ENCODE data around the gene DOCK4. TPM values are rescaled to one million over a fixed set of nuclear protein-coding genes. Genes with fewer than 3 reads are reported as not detected.
A peak's percentile ranks its signal among the peaks of the same experiment; 100 is the strongest.

DOCK4 gene
- total RNA-seq, 1 donor from 2014 or later: 51.2 TPM

- DNase-seq (ENCODE audit: low spot score): no peak
- intact Hi-C loops (cut with DNase I): no loop called here
- ATAC-seq: no peak
These were observed 336.9 kb downstream of the DOCK4 start for GRCh38 chr7:111869280-111869679.

DNA sequence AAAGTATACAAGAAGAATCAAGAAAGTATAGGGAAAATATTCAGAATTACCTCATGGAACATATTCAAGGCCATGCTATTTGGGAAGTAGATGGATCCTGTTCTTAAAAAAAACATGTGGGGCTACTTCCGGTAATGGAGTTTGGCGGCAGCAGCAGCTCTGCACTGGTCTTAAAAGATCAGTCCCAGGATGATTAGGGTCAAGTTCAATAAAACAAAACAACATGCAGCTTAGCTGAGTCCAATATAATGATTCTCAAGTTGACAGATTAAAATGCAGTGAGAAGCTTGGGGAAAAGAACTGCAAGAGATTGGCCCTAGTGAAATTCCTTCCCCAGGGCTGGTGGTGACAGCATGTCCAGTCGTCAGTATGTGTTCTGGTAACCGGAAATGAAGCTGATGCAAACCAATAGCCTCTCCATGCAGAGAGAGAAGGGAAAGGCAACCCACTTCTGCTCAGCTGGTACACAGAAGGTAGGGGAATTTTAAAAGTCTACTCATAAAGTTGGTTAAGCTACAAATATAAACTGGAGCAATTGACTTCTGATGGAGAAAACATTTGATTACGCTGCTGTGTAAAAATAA is 338.8 kb downstream of the DOCK4 start:
- ATAC-seq (no peak), DNase-seq (ENCODE audit: low spot score) (no peak)
- intact Hi-C loops (cut with DNase I): no loop called here

GRCh38 chr7:111866787-111867186 is 339.4 kb downstream of the DOCK4 start:
- intact Hi-C loops (cut with DNase I): no loop called here
- ATAC-seq (no peak), DNase-seq (ENCODE audit: low spot score) (no peak)

GRCh38 chr7:111865430-111865829 is 340.8 kb downstream of the DOCK4 start:
- intact Hi-C loops (cut with DNase I): no loop called here

GRCh38 chr7:111864291-111864976 is 341.8 kb downstream of the DOCK4 start:
- intact Hi-C loops (cut with DNase I): no loop called here
- DNase-seq (ENCODE audit: low spot score) (no peak), ATAC-seq (no peak)

More at GRCh38 chr7:111865430-111865829, 340.8 kb downstream of the DOCK4 start:
- DNase-seq (ENCODE audit: low spot score) (no peak), ATAC-seq (no peak)

DNA sequence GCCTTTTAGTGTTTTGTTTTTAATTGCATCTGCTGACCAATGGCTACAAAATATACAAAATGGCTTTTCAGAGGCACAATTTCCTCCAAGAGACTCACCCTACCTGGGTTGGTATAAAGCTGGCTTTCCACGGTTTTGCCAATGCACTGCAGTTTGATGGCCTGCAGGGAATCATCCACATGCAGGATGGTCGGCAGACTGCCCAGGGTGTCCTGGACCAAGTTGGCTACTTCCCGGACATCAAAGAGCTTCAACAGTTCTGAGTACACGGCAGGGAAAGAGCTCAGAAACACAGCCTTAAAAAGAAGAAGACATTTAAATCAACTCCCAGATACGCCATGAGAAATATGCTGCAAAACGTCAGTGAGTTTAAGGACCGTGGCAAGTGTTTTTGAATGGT is 342.9 kb downstream of the DOCK4 start:
- ATAC-seq (no peak), DNase-seq (ENCODE audit: low spot score) (no peak)
- intact Hi-C loops (cut with DNase I): no loop called here

DNA sequence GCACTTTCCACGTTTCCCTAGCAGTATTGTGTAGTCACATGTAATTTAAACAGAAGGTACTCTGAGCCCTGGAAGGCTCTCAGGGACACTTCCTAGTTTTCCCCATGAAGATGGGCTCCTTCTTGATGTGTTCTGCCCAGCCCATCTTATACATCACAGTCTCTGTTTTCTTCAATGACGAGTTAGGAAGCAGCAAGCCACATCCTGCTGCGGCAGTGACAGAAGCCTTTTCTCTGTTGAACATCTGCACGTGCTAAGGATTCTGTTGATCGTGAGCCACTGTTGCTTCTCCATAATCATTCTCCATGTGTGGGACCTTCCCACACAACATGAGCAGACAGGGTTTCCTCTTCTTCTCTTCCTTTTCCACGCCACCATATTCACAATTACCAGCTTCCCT is 346.0 kb downstream of the DOCK4 start:
- ATAC-seq: no peak
- DNase-seq (ENCODE audit: low spot score): no peak
- intact Hi-C loops (cut with DNase I): no loop called here

GRCh38 chr7:111858331-111858730 is 347.9 kb downstream of the DOCK4 start:
- intact Hi-C loops (cut with DNase I): no loop called here
- ATAC-seq (no peak), DNase-seq (ENCODE audit: low spot score) (no peak)

- DNase-seq (ENCODE audit: low spot score): no peak
- intact Hi-C loops (cut with DNase I): no loop called here
- ATAC-seq: peak; percentile 69
These were observed 350.4 kb downstream of the DOCK4 start for GRCh38 chr7:111855842-111856227.

DNA sequence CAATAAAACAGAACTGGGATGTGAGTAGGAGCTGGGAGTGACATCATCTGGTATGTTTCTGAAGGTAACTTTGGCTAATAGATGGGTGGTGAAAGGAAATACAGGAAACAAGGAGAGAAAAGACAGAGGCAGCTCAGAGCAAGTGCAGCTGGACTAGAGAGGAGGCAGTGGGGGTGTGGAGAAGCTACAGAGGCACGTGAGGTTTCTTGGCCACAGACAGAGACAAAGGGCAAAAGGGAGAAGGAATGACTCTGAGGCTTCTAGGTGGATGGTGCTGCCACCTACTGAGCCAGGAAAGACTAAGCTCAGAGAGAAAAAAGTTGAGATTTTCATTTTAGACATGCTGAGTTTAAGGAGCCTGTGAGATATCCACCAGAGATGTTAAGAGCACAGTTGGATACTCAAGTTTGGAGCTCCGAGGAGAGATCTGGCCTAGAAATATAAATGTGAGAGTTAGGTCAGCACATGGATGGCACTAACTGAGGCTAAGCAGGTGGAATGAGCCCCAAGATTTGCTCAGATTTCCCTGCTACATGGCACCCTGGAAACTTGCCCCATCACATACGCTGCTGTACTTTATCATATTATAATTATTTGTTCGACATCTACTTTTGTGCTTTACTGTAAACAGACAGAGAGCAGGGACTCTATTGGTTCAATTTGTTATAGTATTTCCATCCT is 350.9 kb downstream of the DOCK4 start:
- intact Hi-C loops (cut with DNase I): no loop called here
- ATAC-seq (peak; percentile 94), DNase-seq (ENCODE audit: low spot score) (peak; percentile 60)

GRCh38 chr7:111853201-111853990 is 352.8 kb downstream of the DOCK4 start:
- intact Hi-C loops (cut with DNase I): no loop called here
- DNase-seq (ENCODE audit: low spot score): no peak
- no peak for ATAC-seq

GRCh38 chr7:111852081-111852480 is 354.1 kb downstream of the DOCK4 start:
- DNase-seq (ENCODE audit: low spot score) (no peak), ATAC-seq (no peak)
- intact Hi-C loops (cut with DNase I): no loop called here

GRCh38 chr7:111846898-111847297 is 359.3 kb downstream of the DOCK4 start:
- ATAC-seq (no peak), DNase-seq (ENCODE audit: low spot score) (no peak)
- intact Hi-C loops (cut with DNase I): loop anchor here (1.0 kb wide), 1 partner anchor 36 kb away; no protein-coding TSS in a partner anchor

DNA sequence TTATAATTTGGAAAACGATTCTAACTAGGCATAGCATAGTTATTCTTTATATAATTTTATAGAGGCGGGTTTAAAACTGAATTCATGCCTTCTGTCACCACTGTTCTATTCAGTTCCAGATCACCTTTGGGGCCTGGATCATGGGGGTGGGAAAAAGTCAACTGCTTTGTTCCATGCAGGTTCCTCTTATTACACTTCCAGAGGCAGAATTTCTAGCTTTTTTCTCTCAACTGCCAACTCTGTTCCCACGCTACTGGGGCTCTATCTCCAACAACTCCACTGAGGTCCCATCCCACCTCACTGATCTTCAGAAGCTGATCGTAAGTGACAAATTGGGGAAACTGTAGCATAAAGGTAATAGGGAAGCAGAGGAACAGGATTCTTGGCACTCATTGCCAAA is 360.3 kb downstream of the DOCK4 start:
- ATAC-seq (no peak), DNase-seq (ENCODE audit: low spot score) (no peak)
- intact Hi-C loops (cut with DNase I): no loop called here

DNA sequence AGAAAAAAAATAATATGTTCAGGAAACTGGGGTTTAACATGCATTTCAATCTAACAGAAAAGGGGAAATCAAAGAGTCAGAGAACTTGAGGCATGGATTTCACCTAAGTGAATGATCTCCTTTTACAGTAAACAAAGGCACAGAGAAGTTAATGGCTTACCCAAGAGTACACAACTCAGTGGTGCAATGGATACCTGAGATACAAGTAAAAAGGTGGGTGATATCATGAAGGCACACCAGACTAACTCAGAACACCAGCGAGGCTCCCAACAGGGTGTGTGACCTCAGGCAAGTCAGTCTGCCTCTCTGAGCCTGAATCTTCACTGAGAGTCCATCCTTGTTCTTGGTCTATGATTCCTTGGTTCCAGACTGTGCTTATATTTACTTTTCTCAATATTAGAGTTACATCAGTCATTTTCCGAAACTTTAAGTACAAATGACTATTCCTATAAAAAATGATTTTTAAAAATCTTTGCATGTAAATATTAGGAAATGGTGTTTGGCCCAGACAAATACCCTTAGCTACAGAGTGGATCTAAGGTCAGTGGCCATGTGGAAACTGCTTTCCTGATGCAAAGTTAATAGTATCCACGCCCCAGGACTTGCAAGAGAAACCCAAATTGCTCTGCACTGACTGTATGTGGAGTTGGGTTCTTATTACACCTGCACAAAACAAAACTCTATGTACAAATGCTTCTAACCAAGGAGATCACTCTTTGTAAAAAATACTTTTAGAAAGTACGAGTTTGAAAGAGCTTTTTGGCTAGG is 361.1 kb downstream of the DOCK4 start:
- no peak for ATAC-seq
- no peak for DNase-seq (ENCODE audit: low spot score)
- intact Hi-C loops (cut with DNase I): no loop called here

- intact Hi-C loops (cut with DNase I): no loop called here
- no peak for ATAC-seq
- no peak for DNase-seq (ENCODE audit: low spot score)
These were observed 363.7 kb downstream of the DOCK4 start for GRCh38 chr7:111842491-111842890.

DNA sequence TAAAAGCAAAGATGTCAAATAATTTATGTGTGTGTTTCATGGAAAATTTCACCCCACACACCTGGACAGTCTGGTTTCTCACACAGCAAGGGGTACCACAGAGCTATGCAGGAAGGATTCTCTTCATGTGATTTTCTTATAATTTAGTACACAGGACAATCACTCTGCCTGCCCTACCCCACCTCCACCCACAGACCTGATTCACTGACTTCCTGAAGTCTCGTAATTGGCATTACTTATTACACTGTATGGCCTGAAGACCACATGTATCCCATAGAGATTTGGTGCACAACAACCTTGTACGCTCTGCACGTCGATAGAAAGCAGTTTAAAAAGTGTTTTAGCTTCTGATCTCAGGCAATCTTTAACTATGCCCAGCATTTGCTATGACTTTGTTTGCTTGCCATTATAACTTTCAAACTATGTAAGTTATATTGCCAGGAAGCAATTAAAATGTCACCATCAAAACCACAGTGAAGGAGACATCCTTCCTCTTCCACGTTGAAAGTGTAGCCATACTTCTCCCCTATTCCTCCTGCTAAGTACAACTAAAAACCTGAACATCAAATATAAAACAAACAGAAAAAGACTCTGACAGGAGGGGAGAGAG is 364.5 kb downstream of the DOCK4 start:
- DNase-seq (ENCODE audit: low spot score) (no peak), ATAC-seq (no peak)
- intact Hi-C loops (cut with DNase I): no loop called here

GRCh38 chr7:111840528-111840927 is 365.7 kb downstream of the DOCK4 start:
- DNase-seq (ENCODE audit: low spot score): no peak
- intact Hi-C loops (cut with DNase I): no loop called here
- ATAC-seq: no peak

GRCh38 chr7:111839261-111839660 is 366.9 kb downstream of the DOCK4 start:
- no peak for ATAC-seq
- DNase-seq (ENCODE audit: low spot score): no peak
- intact Hi-C loops (cut with DNase I): no loop called here

Data from sciatic nerve (tissue), 2 donors.